ENCODE data around the gene EEF1B2. TPM values are rescaled to one million over a fixed set of nuclear protein-coding genes. Genes with fewer than 3 reads are reported as not detected.

The EEF1B2 gene
- total RNA-seq, 1 experiment from 2014 or later, result 409 TPM

Other genes starting within 250 kb of the EEF1B2 start
- 5.0 and 5.3 TPM in 2 replicates for gene INO80D, start 73.7 kb upstream of the EEF1B2 start, total RNA-seq (2014; rRNA removed; shearing (Covaris generic))
- 148 and 172 TPM in 2 replicates for gene NDUFS1, start 451 bp upstream of the EEF1B2 start, total RNA-seq (2014; rRNA removed; shearing (Covaris generic))
- gene ZDBF2, start 114.8 kb downstream of the EEF1B2 start, total RNA-seq (2014; rRNA removed; shearing (Covaris generic)), result 9.6 and 10.0 TPM in 2 replicates